Muscle of back (tissue), 11 donors: Measurements from ENCODE around the gene UVRAG. TPM values are rescaled to one million over a fixed set of nuclear protein-coding genes. Genes with fewer than 3 reads are reported as not detected.

ENCODE experiments used
- DNase-seq, 3 donors: peaks; one replicate each; pipeline versions ENCODE4 v3.0.0 to v3.0.0-alpha.2; 2013
- polyA plus RNA-seq, 10 donors: library from polyadenylated mRNA; unstranded; fragments of 120-200 nt; gene quantifications; one replicate each; pipeline ENCODE4 v1.2.1, GENCODE V29; 2013; ENCODE audit not compliant: insufficient read length in 10 of 10

UVRAG gene
- polyA plus RNA-seq, 10 donors: 7.6 to 11.1 (median 9.7) TPM

DNA sequence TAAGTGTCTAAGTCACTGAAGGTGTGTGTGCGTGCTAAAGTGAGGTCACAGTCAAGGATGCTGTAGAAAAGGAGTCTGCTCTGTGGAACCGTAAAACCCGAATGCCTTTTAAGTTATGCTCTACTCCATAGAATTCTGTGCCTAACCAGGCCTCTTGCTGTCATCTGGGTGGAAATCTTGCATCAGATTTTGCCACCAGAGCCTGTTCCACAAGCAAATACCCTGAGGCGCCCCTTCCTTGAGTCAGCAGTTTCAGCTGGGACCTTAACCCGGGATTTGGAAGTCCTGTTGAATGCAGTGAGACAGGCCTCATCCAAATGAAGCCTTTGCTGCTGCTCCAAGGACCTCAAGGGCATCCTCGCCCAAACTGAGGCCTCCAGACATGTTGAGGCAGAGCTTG lies 281.5 kb downstream of the UVRAG start:
- DNase-seq: no peak

DNA sequence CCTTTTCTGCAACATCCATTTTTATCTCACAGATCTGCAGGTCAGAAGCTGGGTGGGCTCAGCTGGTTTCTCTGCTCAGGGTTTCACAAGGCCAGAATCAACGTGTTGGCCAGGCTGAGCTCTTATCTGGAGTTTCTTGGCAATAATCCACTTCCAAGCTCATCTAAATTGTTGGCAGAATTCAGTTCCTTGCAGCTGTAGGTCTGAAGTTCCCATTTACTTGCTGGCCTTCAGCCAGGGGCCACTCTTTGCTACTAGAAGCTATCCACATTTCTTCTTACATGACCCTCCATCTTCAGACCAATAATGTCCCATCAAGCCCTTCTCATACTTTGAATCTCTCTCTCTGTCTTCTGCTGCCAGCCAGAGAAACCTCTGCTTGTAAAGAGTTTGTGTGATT lies 287.8 kb downstream of the UVRAG start:
- peak in 1 of 3 donors; percentile 40 for DNase-seq

DNA sequence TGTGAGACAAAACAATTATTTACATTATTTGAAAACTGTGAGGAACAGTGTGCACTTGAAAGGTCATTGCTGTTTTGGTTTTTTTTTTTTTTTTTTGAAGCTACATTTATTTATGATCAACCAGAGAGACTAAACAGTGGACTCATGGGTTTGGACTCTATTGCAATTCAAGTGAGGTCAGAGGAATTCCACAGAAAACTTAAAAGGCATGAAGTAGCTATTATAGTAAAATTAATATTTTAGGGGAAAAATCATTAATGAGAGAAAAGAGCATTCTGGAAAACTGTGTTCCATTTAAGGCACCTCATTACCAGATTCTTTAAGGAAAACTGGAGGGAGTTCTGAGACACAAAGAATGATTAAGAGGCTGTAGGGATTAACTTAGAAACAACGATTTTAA lies 288.4 kb downstream of the UVRAG start:
- no peak for DNase-seq

DNA sequence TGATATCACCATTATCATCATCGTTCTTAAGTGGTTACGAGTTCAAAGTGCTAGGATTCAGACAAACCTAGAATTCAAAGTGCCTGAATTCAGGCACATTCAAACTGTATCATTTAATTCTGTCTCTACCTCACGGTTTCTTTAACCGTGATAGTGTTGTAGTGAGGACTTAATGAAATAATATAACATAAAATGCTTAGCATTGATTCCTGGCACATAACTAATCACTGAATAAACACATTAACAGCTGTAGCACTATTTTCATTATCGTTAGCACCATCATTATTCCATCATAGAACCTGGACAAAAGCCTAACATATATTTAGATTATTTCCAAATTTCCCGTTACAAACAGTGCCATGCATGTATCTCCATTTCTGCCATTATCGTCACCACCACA lies 289.3 kb downstream of the UVRAG start:
- no peak for DNase-seq

DNA sequence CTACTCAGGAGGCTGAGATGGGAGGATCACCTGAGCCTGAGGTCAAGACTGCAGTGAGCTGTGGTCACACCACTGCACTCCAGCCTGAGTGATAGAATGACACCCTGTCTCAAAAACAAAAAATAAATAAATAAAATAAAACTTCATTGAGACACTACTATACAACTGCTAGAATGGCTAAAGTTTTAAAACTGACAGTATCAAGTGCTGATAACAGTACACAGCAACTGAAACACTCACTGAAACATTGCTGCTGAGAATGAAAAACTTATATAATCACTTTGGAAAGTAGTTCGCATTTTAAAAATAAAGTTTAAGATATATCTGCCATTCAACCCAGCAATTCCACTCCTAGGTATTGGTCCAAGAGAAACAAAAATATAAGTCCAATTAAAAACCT lies 290.6 kb downstream of the UVRAG start:
- no peak for DNase-seq

DNA sequence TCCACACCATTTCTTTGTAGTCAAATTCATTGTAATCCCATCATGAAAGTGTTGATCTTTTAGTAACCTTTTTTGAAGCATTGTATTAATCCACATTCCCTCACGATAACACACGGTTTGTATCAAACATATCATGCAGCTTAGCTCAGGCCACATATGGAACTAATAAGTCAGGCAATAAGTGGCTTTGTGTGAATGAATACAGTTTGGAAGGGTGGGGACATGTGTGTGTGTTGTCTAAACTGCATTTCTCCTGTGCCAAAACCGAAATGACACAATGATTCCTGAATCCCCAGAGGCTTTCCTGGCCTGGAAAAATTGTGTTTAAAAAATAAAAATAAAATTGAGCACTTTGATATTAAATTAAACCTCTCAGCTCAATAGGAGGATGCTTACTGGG lies 293.0 kb downstream of the UVRAG start:
- DNase-seq: peak in 2 of 3 donors; percentile 40 to 56

DNA sequence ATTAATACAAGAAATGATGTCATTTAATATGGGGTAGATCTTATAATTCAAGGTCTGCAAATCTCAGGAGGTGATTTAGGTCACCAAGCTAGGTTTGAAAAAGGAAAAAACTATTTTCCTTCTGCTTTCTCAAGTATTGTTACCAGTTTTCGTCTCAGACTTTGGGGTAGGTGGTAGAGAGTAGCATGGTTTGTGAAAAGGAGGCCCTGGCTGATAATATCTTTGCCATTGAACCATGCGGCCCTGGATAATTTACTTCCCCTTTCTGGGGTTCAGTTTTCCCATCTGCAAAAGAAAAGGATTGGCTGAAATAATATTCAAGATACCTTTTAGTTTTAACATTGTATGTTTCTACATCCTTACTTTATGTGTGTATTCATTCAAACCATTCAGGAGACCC lies 299.2 kb downstream of the UVRAG start:
- no peak for DNase-seq

DNA sequence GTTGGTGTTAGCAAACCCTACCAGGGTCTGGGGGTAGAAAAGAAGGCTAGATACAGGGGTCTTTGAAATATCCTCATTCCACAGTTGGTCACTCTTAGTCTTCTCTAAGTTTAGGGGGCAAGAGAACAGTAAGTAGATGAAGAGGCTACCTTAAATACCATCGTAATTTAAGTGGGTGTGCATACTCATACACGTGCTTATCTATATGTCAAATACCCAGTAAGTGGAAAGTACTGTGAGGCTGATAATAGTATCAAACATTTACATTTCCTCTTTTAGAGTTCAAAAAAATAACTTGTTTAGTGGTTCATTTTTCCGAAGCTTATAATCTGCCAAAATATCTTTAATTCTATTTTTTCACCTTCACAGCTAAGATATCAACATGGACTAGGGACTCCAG lies 300.5 kb downstream of the UVRAG start:
- DNase-seq: no peak

DNA sequence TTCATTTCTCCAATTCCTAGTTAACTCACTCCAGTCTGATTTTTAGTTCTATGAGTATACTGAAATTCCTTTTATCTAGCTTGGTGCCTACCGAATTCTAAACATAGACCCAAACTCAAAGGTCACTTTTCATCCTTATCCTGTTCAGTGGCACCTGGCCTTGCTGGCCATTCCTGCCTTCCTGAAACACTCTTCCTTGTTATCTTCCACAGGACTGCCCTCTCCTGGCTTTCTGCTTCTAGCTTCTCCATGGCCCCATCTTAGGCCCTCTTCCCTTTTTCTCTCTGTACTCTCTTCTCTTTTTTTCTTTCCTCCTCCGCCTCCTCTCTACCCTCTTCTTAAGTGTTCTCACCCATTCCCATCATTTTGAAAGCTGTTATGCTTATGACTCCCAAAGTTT lies 304.0 kb downstream of the UVRAG start:
- no peak for DNase-seq

DNA sequence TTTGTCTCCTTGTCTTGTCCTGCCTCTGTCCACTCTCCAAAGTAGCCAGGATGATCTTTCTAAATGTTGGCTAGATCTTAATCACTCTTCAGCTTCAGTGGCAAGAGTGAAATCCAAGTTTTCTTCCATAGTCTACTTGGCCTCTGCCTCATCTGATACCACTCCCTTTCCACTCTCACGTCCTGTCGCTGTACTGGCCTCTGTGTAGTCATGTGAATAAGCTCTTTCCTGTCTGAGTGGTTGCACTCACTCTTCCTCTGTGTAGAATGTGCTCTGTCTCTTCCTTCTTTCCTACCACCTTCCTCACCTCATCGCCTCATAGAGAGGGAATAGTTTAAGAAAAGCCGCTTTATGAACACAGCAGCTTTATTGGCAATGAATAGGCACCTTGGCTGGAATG lies 304.8 kb downstream of the UVRAG start:
- peak in 1 of 3 donors; percentile 31 for DNase-seq

DNA sequence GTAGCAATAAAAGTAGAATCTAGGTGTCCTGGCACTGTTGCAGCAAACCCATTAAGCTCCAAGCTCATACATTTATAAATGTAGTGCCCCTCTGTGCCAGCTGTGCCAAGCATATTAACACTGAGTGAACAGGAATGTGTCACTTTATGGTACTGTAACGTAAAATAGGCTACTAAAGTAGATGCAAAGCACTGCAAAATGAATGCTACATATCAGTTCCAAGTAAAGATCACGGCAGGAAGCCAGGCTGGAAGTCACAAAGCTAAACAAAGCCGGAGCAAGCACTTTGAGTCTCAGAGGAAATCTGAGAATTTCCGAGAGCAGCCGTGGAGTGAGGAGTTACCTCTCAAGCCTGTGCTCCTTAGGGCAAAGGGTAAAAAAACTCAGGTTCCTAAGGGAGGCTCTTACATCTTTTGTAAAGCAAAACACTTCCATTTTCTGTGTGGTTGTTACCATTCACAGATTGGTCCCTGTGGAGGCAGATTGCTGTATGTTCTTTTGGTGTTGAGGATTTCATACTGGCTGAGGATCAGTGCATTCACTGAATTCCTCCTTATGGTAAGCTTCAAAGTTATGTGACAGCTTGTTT lies 305.6 kb downstream of the UVRAG start:
- DNase-seq: peak in 2 of 3 donors; percentile 49 to 76

DNA sequence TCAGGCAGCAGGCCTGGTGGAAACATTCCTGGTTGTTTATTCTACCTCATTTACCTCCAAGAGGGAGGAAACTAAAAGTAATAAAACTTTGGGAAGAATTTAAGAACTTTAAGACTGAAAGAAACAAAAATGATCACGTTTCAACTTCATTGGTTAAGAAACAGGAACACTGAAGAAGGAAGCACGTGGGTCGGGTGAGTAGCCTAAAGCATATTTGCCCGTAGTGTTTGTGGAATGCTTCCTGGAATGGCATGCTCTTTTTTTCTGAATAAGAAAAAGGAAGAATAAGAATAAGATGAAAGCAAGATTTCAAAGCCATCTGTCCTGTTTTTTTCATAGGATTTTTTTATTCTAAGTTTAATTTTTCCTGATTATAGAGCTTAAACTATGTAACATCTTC lies 308.2 kb downstream of the UVRAG start:
- DNase-seq: no peak

DNA sequence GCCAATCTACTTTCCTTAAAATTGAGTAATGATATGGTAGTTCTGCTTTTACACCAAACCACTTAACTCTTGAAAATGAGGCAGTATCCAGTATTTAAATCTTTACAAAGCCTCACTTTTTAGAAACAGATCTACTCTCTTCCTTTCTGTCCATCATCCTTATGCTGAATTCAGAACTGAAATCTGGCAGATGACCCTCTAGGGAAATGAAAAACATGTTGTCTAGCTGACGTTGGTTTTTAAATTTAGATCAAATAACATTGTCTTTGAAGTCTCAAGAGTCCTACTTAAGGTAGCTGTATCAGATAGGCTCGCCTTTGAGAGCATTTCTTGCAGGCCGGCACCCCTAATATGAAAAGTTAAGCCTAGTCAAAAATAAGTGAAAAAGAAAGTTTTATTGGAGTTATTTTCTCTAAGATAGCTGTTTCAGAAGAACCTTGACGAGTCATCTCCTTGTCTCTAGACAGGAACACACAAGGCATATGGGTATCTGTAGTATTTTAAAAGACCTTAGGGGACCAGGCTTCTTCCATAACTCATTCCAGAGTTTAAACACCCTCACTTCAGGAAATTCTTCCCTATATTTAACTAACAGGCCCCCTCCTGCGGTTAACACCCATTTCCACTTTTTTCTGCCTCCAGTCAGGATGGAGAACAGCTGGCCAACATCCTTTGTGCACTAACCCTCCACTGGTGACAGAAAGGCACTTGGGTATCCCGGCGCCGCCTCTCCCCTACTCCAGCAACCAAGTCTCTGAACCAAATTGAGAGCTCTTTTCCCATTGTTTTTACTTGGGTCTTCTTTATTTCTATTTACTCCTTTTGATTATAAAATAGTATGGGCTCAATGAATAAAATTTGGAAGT lies 310.1 kb downstream of the UVRAG start:
- DNase-seq: no peak

DNA sequence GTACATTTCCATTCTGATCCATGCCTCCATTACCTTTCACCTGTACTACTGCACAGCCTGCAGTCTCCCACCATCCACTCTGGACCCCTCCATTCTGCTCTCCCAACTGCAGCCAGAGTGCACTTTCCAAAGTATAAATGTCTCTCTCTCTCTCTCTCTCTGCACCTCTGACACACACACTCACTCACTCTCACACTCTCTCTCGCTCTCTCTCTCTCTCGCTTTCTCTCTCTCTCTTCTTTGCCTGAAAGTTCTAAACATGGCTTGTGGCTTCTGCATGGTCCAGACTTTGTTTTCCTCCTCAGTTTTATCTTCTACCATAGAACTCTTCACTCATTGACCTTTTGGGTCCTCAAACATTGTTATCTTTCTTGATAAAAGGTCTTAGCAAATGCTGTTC lies 314.7 kb downstream of the UVRAG start:
- no peak for DNase-seq

DNA sequence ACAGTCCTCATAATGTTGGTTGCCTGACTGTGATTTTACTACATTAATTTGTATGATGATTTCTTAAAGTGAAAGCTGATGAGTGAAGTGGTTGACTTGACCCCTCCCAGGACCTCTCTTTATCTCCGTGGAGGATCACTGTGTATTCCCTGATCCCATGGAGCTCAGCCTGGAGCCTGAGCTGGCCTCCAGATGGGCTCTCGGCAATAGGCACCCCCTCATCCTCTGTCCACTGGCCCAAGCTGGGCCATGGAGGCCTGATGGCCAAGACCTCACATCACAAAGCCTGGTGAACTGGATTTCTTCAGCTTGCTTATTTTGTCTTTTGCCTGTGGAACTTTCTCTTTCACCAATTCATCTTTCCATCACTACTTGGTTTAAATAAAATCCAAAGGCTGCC lies 316.1 kb downstream of the UVRAG start:
- peak in 1 of 3 donors; percentile 71 for DNase-seq

DNA sequence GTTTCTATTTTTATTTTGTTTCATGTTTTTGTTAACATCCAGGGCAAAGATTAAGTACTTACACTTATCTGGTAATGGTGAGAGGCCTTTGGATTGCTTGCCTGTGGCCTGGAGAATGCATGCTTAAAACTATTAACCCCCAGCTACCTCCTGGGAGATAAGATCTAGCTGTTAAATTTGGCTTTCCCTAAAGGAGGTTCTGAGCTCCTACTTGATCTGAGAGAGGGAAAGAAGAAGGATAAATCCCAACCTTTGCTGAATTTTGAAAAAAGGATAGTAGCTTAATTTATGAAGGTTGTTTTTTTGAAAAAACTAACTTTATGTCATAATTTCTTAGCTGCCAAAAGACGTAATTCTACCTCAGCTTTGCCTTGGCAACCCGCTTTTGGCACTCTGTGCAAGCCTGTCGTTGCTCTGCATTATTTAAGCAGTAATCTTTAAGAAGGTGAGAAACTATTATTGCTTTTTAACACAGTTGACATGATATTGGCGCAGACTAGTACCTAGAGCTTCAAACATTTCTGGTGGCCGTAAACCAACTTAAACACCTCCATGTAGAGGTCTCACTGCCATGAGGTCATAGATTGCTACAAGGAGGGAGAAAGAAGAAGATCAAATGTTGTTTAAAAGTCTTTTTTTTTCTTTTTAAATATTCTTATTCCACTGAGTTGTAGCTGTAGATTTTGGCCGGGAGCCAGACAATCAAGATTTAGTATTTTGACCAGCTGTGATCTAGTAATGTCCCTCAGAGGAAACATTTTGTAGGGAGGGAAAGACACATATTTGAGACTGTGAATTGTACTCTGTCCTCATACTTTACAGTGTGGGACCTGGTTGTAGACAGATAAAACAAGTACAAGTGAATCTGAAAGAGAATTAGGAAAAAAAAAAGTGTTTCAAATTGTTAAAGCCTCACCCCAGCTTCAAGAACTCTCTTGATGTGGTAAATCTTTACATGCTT lies 316.9 kb downstream of the UVRAG start:
- peak in 2 of 3 donors; percentile 67 to 86 for DNase-seq

DNA sequence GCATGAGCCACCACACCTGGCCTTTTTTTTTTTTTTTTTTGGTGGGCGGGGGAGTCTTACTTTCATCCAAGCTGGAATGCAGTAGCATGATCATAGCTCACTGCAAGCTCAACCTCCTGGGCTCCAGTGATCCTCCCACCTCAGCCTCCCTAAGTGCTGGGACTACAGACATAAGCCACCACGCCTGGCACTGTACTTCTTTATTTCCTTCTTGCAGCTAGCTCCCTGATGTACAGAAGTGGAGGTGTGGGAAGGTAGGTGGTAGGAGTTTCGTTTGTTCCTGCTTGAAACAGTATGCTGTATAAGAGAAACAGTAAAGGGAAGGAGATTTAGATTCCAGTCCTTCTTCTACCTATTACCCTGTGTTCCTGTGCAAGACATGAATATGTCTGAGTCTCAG lies 319.2 kb downstream of the UVRAG start:
- no peak for DNase-seq

DNA sequence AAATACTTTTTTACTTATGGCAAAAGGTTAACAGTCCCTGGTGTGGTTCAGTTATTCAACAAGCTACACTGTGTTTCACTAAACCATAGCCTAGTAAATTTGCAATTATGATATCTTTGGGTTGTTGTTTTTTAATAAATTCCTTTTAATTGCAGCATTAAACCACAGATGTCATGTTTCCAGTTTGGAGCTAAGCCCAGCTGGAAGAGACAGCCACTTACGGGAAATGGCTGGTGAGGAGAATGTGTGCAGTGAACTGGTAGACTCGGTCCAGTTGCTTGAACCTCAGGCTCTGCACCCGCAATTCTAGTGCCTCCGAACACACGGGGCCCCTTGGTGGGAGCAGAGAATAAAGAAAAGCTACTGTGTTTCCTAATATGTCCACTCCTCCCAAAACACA lies 320.5 kb downstream of the UVRAG start:
- DNase-seq: no peak

DNA sequence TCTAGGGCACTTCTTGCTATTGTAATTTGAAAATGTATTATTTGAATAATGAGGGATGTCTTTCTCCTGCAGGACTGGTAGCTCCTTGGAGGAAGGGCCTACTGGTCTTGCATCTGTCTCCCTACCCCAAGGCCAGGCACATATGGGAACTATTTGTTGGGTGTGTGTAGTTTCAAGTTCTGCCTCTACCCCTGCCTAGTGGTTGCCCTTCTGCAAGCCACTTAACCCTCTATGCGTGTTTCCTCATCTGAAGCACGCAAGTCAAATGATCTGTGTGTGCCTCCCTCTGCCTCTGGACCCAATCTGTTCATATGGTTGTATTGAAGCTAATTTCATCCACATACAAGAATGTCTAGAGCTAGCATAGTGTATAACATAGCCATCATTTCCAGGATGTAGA lies 324.3 kb downstream of the UVRAG start:
- no peak for DNase-seq

DNA sequence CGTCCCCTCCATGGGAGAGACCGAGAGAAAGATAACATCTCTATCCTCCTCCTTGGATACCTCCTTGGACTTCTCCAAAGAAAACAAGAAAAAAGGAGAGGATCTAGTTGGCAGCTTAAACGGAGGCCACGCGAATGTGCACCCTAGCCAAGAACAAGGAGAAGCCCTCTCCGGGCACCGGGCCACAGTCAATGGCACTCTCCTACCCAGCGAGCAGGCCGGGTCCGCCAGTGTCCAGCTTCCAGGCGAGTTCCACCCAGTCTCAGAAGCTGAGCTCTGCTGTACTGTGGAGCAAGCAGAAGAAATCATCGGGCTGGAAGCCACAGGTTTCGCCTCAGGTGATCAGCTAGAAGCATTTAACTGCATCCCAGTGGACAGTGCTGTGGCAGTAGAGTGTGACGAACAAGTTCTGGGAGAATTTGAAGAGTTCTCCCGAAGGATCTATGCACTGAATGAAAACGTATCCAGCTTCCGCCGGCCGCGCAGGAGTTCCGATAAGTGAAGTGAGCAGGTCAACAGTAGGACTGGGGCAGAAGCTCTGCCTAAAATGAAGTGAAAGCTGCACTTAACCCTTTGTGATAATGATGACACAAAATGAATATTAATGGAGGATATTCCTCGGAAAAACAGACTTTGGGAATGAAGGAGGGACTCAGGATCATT lies 326.0 kb downstream of the UVRAG start:
- DNase-seq: no peak

DNA sequence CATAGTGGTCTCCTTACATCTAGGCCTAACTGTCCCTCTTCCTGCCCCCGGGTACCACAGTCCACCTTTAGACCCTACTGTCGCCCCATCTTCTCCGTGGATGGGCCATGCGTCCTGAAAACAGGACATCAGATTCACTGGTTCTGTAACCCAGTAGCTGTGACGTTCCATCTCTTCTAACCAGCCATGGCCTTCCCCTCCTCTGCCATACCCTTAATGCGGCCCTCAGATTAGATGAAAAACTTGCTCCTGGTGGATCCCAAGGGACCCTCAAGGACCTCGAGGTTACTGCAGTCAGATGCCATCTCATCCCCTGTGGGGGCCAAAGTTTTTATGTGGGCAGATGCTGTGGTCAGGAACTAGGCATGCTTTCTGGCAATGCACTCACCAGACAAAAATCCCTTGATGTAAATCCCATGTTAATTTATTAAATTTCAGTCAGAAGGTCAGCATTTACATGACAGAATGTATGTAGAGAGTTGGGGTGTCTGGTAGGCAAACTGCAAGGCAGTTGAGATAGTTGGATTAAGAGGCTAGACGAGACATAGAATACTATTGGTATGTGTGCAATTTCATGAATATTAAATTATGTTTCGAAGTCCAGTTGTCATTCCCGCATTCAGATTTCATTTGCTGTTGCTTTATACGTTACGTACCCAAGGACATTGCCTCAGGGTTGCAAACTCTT lies 327.0 kb downstream of the UVRAG start:
- no peak for DNase-seq
